Endodermal cell (in vitro differentiated cells): ENCODE data around the gene DYNC2H1. TPM values are rescaled to one million over a fixed set of nuclear protein-coding genes. Genes with fewer than 3 reads are reported as not detected.

Experiments used
- DNase-seq: peaks from one replicate; pipeline ENCODE4 v3.0.0-alpha.2; 2017
- H3K27ac ChIP-seq: 2 replicates; pipeline ENCODE4 v1.5.1; 2013; ENCODE audit warnings: mild to moderate bottlenecking, low read depth, low read length, moderate library complexity
- H3K27me3 ChIP-seq: 2 replicates; pipeline ENCODE4 v1.6.1; 2013; ENCODE audit warnings: mild to moderate bottlenecking, low read length, moderate library complexity; ENCODE audit not compliant: insufficient read depth, control insufficient read depth, poor library complexity, severe bottlenecking
- H3K36me3 ChIP-seq: 2 replicates; pipeline ENCODE4 v1.7.0; 2013; ENCODE audit warnings: mild to moderate bottlenecking, low read length, moderate library complexity; ENCODE audit not compliant: control insufficient read depth, insufficient read depth
- H3K4me1 ChIP-seq: one replicate; pipeline ENCODE4 v1.7.0; 2013; ENCODE audit warnings: low read length; ENCODE audit not compliant: control insufficient read depth, insufficient read depth
- H3K4me3 ChIP-seq: 2 replicates; pipeline ENCODE4 v1.5.1; 2013; ENCODE audit warnings: mild to moderate bottlenecking, low read length, moderate library complexity
- H3K9ac ChIP-seq: 2 replicates; pipeline ENCODE4 v1.6.1; 2013; ENCODE audit warnings: mild to moderate bottlenecking, low read length, moderate library complexity; ENCODE audit not compliant: poor library complexity, severe bottlenecking; ENCODE audit errors: extremely low read depth
- H3K9me3 ChIP-seq: 2 replicates; pipeline ENCODE4 v1.6.1; 2013; ENCODE audit warnings: mild to moderate bottlenecking, low read length, moderate library complexity; ENCODE audit not compliant: control insufficient read depth
- H3K27ac Mint-ChIP-seq: 2 replicates; pipeline ENCODE4 v1.8.0; 2020; ENCODE audit warnings: mixed read lengths
- H3K27me3 Mint-ChIP-seq: 2 replicates; pipeline ENCODE4 v1.8.0; 2021; ENCODE audit warnings: mild to moderate bottlenecking, mixed read lengths; ENCODE audit not compliant: insufficient read depth
- H3K36me3 Mint-ChIP-seq: 2 replicates; pipeline ENCODE4 v1.8.0; 2020; ENCODE audit warnings: low read depth, mixed read lengths
- H3K4me1 Mint-ChIP-seq: 2 replicates; pipeline ENCODE4 v1.8.0; 2020; ENCODE audit warnings: mixed read lengths
- H3K4me3 Mint-ChIP-seq: 2 replicates; pipeline ENCODE4 v1.8.0; 2020; ENCODE audit warnings: mild to moderate bottlenecking, moderate library complexity, mixed read lengths
- H3K9me3 Mint-ChIP-seq: 2 replicates; pipeline ENCODE4 v1.8.0; 2020; ENCODE audit warnings: mild to moderate bottlenecking, mixed read lengths
- CTCF ChIP-seq: fragments of 200-600 bp; sonication (generic); conservative IDR thresholded peaks from 2 replicates; pipeline ENCODE4 v1.5.0; 2021; ENCODE audit warnings: antibody characterized with exemption, mild to moderate bottlenecking
- WGBS, 2 experiments: methylation state at CpG; one replicate each; pipeline versions ENCODE4 v1.1.5 to v1.1.7; 2013; ENCODE audit warnings: missing lambda C conversion rate in 2 of 2, mixed read lengths in 1 of 2; ENCODE audit not compliant: insufficient coverage in 1 of 2, insufficient read length in 1 of 2; 5-methylcytosine and 5-hydroxymethylcytosine counted together
- total RNA-seq, 2 donors: library from RNA; stranded (reverse); fragmentation: NEBNext Ultra II Directional in 1 of 2; extraction: Animal tissue kit (Norgen Biotek cat#: 25700) in 1 of 2; gene quantifications; 2 replicates in 1 of 2; 3 replicates in 1 of 2; pipeline ENCODE4 v1.2.1, GENCODE V29; 2021

DYNC2H1 gene
- total RNA-seq, 2 donors from 2014 or later, result 21.1 to 31.9 TPM

- Mint-ChIP-seq H3K27ac (no peak overlapping the region), H3K9me3 (no peaks in the 10 kb centered on the region), H3K4me1 (peaks cover 15% of the 10 kb centered on the region), H3K4me3 (no peak overlapping the region), H3K36me3 (peaks cover 28% of the 10 kb centered on the region), H3K27me3 (no peaks in the 10 kb centered on the region)
- no peaks in the 10 kb centered on the region for H3K9me3 ChIP-seq
- H3K4me1 ChIP-seq, result no peaks in the 10 kb centered on the region
- H3K36me3 ChIP-seq, result peaks cover 65% of the 10 kb centered on the region
- WGBS, 2 experiments, result 92 to 100% methylated on average over 1 of the region's 1 CpG
- no peaks in the 10 kb centered on the region for H3K27me3 ChIP-seq
- no peak overlapping the region for H3K27ac ChIP-seq
- no peak for DNase-seq
- no peak overlapping the region for H3K4me3 ChIP-seq
- H3K9ac ChIP-seq, result no peak overlapping the region
- TF ChIP-seq CTCF, result no peak
These were observed 42.1 kb upstream of the DYNC2H1 start for GRCh38 chr11:103067118-103067517.

- Histone ChIP-seq H3K27me3 (no peaks in the 10 kb centered on the region), H3K4me3 (no peak overlapping the region), H3K9ac (no peak overlapping the region), H3K27ac (no peak overlapping the region), H3K9me3 (peaks cover under 1% of the 10 kb centered on the region), H3K36me3 (peaks cover 50% of the 10 kb centered on the region), H3K4me1 (no peaks in the 10 kb centered on the region)
- H3K9me3 Mint-ChIP-seq, result peaks cover 4% of the 10 kb centered on the region
- H3K36me3 Mint-ChIP-seq, result peaks cover 43% of the 10 kb centered on the region
- peak overlapping the region; percentile 34 for H3K27ac Mint-ChIP-seq
- H3K4me1 Mint-ChIP-seq, result peaks cover 17% of the 10 kb centered on the region
- TF ChIP-seq CTCF, result no peak
- DNase-seq, result no peak
- 88 to 100% methylated on average over 1 to 2 of the region's 2 CpGs for WGBS, 2 experiments
- no peaks in the 10 kb centered on the region for H3K27me3 Mint-ChIP-seq
- H3K4me3 Mint-ChIP-seq, result no peak overlapping the region
These were observed 39.9 kb upstream of the DYNC2H1 start for GRCh38 chr11:103069367-103069766.

- no peak overlapping the region for H3K4me3 ChIP-seq
- H3K27ac Mint-ChIP-seq, result no peak overlapping the region
- no peak overlapping the region for H3K9ac ChIP-seq
- no peak for DNase-seq
- no peaks in the 10 kb centered on the region for H3K27me3 Mint-ChIP-seq
- no peak for TF ChIP-seq CTCF
- H3K4me1 ChIP-seq, result no peaks in the 10 kb centered on the region
- H3K36me3 Mint-ChIP-seq, result peaks cover 50% of the 10 kb centered on the region
- H3K4me3 Mint-ChIP-seq, result no peak overlapping the region
- H3K9me3 ChIP-seq, result peaks cover 8% of the 10 kb centered on the region
- H3K36me3 ChIP-seq, result peaks cover 49% of the 10 kb centered on the region
- H3K9me3 Mint-ChIP-seq, result peaks cover 4% of the 10 kb centered on the region
- H3K4me1 Mint-ChIP-seq, result peaks cover 17% of the 10 kb centered on the region
- no peak overlapping the region for H3K27ac ChIP-seq
- no peaks in the 10 kb centered on the region for H3K27me3 ChIP-seq
These were observed 39.1 kb upstream of the DYNC2H1 start for GRCh38 chr11:103070142-103070541.
